ENCODE results near the gene RTP4. TPM values are rescaled to one million over a fixed set of nuclear protein-coding genes. Genes with fewer than 3 reads are reported as not detected.
"Not testable (repeated sequence)": the region's sequence is repeated elsewhere in the genome, so short reads cannot be mapped to it uniquely, and the experiment has no call there.

The RTP4 gene
- polyA plus RNA-seq, 1 experiment, result 0.16 TPM

DNA sequence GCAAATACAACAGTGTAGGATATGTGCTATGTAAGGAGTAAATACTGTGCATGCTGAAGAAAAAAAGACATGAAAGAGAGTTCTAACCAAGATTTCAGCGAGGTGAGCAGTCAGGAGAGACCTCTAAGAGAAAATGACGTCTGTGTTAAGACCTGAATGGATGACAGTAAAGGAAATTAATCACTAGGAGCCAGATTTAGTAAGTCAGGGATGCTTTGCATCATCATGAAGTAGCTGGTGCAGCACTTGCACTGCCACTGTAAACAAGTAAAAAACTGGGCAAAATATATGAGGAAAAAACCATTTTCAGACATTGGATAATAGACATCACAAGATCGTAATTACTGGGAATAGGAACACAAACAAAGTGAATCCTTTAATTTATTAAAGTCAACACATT, 32.6 kb downstream of the RTP4 start:
- TF ChIP-seq, protein P1, sequence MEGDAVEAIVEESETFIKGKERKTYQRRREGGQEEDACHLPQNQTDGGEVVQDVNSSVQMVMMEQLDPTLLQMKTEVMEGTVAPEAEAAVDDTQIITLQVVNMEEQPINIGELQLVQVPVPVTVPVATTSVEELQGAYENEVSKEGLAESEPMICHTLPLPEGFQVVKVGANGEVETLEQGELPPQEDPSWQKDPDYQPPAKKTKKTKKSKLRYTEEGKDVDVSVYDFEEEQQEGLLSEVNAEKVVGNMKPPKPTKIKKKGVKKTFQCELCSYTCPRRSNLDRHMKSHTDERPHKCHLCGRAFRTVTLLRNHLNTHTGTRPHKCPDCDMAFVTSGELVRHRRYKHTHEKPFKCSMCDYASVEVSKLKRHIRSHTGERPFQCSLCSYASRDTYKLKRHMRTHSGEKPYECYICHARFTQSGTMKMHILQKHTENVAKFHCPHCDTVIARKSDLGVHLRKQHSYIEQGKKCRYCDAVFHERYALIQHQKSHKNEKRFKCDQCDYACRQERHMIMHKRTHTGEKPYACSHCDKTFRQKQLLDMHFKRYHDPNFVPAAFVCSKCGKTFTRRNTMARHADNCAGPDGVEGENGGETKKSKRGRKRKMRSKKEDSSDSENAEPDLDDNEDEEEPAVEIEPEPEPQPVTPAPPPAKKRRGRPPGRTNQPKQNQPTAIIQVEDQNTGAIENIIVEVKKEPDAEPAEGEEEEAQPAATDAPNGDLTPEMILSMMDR (IDR thresholded peaks at IDR 0.05; ENCODE audit: insufficient read depth, low read depth, low read length), result no peak
- CTCF ChIA-PET, result interaction anchor here (0.8 kb wide), 1 partner anchor 32 kb away, joined by 3 read pairs; the partner anchor contains the start of gene RTP4
- H3K36me3 ChIP-seq (ENCODE audit: control insufficient read depth, insufficient read depth, low read length), result no peaks in the 10 kb centered on the region
- no peak overlapping the region for H3K4me3 ChIP-seq (ENCODE audit: low read depth, low read length)
- no peak for DNase-seq (ENCODE audit: low read depth)
- POLR2A ChIA-PET, result no interaction called here
- H3K27me3 ChIP-seq (ENCODE audit: control insufficient read depth, insufficient read depth, low read length), result no peaks in the 10 kb centered on the region

DNA sequence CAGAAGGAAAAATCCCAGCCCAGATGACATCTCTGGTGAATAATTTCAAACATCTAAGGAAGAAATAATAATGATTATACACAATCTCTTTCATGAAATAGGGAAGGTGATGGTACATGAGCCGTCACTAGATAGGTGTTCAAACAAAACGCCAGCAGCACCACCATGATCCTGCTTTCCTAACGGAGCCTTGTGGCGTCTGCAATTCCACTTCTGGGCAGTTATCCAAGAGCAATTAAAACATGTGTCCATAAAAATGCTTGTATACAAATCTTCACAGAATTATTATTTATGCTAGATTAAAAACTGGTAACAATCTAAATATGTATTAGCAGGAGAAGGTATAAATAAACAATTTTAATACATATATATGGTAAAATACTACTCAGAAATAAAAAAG, 33.7 kb downstream of the RTP4 start:
- no peaks in the 10 kb centered on the region for H3K36me3 ChIP-seq (ENCODE audit: control insufficient read depth, insufficient read depth, low read length)
- ChIA-PET CTCF (no interaction called here), POLR2A (no interaction called here)
- no peaks in the 10 kb centered on the region for H3K27me3 ChIP-seq (ENCODE audit: control insufficient read depth, insufficient read depth, low read length)
- no peak for DNase-seq (ENCODE audit: low read depth)
- H3K4me3 ChIP-seq (ENCODE audit: low read depth, low read length), result no peak overlapping the region
- TF ChIP-seq, protein P1 (IDR thresholded peaks at IDR 0.05; ENCODE audit: insufficient read depth, low read depth, low read length), result no peak

DNA sequence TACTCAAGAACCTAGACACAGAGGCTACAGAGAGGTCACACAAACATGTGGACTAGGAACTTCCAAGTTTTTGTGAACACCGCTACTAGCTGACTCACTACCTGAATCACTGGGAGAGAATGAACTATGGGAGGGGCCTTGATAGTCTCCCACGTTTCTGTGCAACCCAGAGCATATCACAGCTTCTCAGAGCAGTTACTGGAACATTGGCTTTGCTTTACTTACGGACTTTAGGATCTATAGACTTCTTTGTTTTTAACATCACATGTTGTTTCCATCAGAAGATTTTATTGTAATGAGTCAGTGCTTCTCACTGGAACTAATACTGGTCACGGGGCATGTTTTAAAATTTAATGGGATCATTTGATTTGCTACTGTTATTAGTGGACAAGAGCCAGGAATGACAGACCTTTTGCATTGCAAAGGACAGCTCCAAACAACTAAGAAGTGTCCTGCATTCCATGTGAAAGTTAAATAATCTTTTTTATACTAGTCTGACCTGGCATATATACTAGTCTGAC, 35.6 kb downstream of the RTP4 start:
- Histone ChIP-seq H3K4me3 (ENCODE audit: low read depth, low read length) (no peak overlapping the region), H3K36me3 (ENCODE audit: control insufficient read depth, insufficient read depth, low read length) (no peaks in the 10 kb centered on the region), H3K27me3 (ENCODE audit: control insufficient read depth, insufficient read depth, low read length) (no peaks in the 10 kb centered on the region)
- CTCF ChIA-PET, result interaction anchor here (0.7 to 4.7 kb wide), 2 partner anchors 82 to 85 kb away, joined by 3 to 25 read pairs; no protein-coding TSS in a partner anchor
- POLR2A ChIA-PET, result no interaction called here
- peak; percentile 99 for DNase-seq (ENCODE audit: low read depth)
- TF ChIP-seq, protein P1 (IDR thresholded peaks at IDR 0.05; ENCODE audit: insufficient read depth, low read depth, low read length), result no peak

DNA sequence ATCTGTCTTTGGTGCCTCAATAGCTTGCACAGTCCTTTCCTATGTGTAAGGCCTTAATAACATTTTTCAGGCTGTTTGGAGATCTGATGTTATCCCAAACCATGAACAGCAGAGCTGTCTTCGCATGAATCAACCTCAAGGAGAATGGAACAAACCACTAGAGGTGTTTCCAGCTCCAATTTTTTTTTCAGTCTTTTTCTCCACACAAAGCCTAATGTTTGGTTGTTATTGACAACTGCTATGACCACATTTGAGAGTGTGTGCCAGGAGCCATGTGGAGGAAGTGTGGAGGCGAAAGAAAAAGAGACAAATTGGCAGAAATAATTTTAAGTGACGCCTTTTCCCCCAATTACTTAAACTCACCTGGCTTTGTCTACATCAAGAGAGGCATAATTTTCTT, 38.7 kb downstream of the RTP4 start:
- Histone ChIP-seq H3K27me3 (ENCODE audit: control insufficient read depth, insufficient read depth, low read length) (no peaks in the 10 kb centered on the region), H3K36me3 (ENCODE audit: control insufficient read depth, insufficient read depth, low read length) (no peaks in the 10 kb centered on the region), H3K4me3 (ENCODE audit: low read depth, low read length) (no peak overlapping the region)
- CTCF ChIA-PET, result interaction anchor here (4.7 kb wide), 1 partner anchor 88 kb away, joined by 25 read pairs; no protein-coding TSS in a partner anchor
- POLR2A ChIA-PET, result no interaction called here
- TF ChIP-seq, protein P1 (IDR thresholded peaks at IDR 0.05; ENCODE audit: insufficient read depth, low read depth, low read length), result no peak
- no peak for DNase-seq (ENCODE audit: low read depth)

DNA sequence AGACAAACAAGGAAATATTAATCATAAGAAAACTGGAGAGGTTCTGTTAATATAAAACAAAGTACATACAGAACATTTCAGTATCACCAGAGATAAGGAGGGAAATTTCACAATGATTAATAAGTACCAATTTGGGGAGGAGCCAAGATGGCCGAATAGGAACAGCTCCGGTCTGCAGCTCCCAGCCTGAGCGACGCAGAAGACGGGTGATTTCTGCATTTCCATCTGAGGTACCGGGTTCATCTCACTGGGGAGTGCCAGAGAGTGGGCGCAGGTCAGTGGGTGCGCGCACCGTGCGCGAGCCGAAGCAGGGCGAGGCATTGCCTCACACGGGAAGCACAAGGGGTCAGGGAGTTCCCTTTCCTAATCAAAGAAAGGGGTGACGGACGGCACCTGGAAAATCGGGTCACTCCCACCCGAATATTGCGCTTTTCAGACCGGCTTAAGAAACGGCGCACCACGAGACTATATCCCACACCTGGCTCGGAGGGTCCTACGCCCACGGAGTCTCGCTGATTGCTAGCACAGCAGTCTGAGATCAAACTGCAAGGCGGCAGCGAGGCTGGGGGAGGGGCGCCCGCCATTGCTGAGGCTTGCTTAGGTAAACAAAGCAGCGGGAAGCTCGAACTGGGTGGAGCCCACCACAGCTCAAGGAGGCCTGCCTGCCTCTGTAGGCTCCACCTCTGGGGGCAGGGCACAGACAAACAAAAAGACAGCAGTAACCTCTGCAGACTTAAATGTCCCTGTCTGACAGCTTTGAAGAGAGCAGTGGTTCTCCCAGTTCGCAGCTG, 44.0 kb downstream of the RTP4 start:
- H3K36me3 ChIP-seq (ENCODE audit: control insufficient read depth, insufficient read depth, low read length), result not testable (repeated sequence)

More for the DNA sequence above, 44.0 kb downstream of the RTP4 start:
- DNase-seq (ENCODE audit: low read depth); CTCF ChIA-PET; H3K27me3 ChIP-seq (ENCODE audit: control insufficient read depth, insufficient read depth, low read length); H3K4me3 ChIP-seq (ENCODE audit: low read depth, low read length); POLR2A ChIA-PET: not testable (repeated sequence)

Other genes starting within 250 kb of the RTP4 start
- gene RPL39L, start 228.9 kb upstream of the RTP4 start, polyA plus RNA-seq (2011; rRNA removed), result 16.2 and 23.3 TPM in 2 replicates
- gene RTP1, start 170.9 kb upstream of the RTP4 start, polyA plus RNA-seq (2011; rRNA removed), result not detected in 2 replicates
- 244 and 321 TPM in 2 replicates for gene MASP1, start 76.6 kb upstream of the RTP4 start, polyA plus RNA-seq (2011; rRNA removed)

Measured in BJ (cell line).